GM19351 (cell line): ENCODE results near the gene MMS22L.

Experiments used
- ATAC-seq: cut with Tn5 transposase; IDR thresholded peaks from one replicate; pipeline ENCODE4 v1.9.1; 2021; ENCODE audit warnings: mild to moderate bottlenecking, moderate library complexity; ENCODE audit not compliant: unreplicated experiment

The MMS22L gene

GRCh38 chr6:97145691-97146090 is 137.3 kb downstream of the MMS22L start:
- no peak for ATAC-seq

- no peak for ATAC-seq
Observed at GRCh38 chr6:97141756-97142155, 141.3 kb downstream of the MMS22L start.

DNA sequence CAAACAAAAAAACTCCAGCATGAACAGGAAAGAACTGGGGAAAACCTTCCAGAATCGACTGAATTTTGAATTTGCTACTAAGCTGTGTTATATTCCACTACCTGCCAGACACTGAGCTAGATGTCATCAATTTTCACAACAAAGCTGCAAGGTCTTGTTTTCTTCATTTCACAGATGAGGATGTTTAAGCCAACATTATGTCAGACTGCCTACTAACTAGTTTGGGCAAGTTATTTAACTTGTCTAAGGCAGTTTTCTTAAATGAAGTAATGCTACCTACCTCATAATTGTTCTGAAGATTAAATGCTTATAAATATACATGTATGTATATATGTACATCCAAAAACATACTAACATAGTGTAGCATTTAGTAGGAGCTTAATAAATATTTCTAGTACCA is 144.4 kb downstream of the MMS22L start:
- ATAC-seq: no peak

DNA sequence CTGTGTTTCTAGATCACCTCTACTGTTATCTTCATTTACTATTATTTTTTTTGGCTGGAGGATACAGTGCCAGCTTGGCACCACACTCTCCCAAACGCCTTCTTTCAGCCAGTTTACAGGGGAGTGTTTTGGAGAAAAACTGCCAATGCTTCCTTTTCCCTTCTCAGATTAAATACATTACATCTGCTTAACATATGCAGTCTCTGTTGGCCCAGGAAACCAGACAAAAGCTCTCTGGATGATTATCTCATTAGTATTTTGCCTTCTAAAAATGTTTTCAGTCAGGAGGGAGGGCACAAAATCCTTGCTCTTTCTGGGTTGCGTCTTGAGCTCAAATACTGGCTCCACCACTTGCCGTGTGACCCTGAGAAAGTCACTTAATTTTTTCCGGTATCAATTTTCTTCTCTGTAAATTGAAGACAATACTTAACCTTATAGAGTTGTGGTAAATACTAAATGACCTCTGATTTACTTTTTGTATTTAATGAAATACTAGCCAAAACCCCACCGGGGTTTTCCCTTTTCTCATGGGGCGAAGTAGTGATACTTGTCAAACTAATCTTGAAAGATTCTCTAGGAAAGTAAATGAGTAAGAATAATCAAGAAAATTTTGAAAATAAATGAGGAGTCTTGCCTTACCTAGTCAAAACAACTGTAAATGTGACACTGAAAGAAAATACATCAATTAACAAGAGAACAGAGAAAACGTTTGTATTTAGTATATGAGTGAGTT is 146.2 kb downstream of the MMS22L start:
- ATAC-seq: peak; percentile 70

- no peak for ATAC-seq
Observed at GRCh38 chr6:97133067-97133466, 149.9 kb downstream of the MMS22L start.

DNA sequence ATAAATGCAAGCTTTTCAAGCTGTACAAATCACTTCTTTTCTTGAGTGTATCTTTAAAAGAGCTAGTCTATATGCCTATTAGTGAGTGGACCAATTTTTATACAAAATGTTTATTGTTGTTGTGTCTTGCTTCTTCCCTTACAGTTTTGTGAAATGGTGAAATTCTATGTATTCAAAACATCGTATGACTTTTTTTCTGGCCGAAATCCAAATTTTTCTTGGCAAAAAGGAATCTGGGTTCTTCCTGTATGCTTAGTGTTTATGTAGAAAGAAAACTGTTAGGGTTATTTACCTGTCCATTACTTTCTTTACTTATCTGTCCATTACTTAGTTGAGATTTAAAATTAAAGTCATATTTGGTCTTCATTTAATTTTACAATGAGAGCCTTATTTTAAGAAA is 153.9 kb downstream of the MMS22L start:
- ATAC-seq: no peak

DNA sequence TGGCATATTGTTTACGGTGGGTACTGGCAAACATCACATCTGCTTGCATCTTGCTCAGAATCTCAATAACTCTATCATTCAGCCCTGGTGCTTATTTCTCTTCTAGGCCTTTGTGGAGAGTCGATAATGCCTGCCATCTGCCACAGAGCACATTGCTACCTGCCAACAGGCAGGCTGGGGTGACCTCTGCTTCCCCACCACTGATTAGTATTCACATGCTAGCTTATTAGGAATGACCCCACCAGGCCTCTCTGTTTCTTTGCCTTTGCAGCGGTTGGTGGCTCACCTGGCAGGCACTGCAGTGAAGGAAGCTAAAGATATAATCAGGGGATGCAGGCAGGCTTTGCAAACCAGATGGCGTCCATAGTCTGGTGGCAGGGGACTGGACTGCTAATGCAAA is 154.5 kb downstream of the MMS22L start:
- no peak for ATAC-seq

DNA sequence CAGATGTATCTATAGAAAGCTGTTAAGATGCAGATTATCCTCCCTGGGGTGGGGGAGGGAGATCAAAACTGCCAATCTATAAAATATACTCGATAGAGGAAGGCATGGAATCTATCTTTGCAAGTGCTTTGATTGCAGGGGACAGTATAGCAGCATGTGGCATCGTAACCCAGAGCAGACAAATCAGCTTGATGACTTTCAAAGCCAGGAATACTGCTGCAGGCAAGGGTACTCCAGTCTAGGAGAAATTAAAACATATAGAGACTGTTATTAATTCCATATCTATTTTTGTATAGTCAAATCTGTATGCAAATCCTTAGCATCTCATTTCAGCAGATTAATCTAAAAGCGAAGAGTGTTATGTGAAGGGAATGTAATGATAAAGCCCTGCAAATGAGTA is 159.4 kb downstream of the MMS22L start:
- no peak for ATAC-seq

DNA sequence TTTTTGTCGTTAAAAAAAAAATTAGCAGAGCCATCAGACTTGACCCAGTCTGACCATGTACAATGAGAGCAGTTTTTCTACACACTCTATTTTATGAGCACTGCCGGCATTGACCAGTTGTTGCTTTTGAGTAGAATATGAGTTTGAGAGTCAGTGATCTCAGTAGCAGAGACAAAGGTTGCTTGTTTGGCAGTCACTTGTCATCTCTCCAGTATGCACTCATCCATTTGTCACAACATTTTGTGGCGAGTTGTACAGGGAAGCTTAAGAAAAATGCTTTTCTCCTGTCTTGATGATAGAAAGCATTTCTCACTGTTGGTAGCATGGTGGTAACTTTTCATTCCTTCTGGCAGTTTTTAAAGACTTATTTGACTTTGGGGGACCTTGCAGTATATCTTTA is 159.9 kb downstream of the MMS22L start:
- ATAC-seq: no peak

DNA sequence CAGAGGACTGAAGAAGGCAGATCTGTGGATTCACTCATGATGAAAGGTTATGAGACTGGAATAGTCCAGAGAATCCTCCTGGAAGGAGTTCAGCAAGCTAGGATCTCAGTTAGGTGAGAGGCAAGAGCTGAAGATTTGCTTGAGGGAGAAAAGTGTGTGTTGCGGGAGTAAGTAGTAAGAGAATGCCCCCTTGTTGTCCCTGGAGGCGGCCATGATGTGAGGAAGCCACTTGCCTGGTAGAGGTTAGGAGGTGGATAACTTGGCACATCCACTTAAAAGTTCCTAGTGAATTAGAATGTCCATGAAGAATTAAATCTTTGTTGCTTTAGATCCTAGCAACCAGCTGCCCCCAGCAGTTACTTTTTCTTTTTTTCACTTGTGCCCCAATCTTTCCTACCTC is 162.5 kb downstream of the MMS22L start:
- ATAC-seq: no peak

DNA sequence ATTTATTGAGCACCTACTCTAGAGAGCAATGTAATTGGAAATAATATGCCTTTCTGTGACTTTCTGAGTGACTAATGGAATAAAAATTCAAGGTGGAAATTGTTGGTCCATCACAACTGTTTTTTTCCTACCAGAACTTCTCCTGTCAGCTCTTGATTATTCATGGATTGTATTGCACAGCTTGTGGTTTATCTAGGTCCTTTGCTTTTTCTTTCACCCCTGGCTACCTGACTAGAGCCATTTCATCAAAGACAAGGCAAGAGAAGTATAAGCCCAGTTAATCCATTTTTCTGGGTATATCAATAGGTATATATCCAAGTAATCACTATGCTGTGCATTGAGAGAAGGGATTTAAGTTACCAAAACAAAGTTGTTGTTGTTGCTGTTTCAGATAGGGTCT is 168.4 kb downstream of the MMS22L start:
- no peak for ATAC-seq

DNA sequence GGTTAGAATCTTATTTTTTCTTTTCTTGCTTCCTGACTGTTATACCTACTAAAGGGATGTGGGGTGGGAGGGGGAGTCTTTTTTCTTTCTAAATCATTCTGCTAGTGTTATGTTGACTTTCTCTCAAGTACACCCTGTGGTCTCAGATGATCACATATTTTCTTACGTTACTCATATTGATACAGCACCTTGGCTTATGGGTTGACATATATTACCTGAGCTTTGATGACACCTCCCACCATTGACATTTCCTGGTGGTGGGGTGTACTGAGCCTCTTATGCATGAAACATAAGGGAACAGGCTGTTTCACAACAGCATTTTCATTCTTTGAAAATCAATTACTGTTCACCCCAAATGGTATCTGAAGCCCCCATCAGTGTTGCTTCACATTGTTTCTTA is 169.8 kb downstream of the MMS22L start:
- ATAC-seq: no peak

DNA sequence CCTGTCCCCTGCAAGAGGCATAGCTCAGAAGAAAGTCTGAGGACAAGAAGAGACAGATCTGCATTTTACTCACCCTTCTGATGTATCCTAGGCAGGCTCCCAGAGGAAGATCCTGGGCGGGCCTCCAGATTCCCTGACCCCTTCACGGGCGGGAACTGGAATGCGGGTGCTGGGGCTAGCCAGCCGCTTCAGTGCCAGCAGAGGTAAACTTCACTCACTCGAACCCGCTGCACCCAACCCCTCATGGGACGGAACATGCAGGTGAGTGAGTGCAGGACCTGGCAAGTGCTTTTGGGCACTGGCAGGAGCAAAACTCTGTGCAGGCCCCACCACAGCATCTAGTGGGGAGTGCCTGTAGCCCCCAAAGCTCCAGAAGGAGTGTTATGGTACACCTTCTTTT is 171.8 kb downstream of the MMS22L start:
- ATAC-seq: no peak

DNA sequence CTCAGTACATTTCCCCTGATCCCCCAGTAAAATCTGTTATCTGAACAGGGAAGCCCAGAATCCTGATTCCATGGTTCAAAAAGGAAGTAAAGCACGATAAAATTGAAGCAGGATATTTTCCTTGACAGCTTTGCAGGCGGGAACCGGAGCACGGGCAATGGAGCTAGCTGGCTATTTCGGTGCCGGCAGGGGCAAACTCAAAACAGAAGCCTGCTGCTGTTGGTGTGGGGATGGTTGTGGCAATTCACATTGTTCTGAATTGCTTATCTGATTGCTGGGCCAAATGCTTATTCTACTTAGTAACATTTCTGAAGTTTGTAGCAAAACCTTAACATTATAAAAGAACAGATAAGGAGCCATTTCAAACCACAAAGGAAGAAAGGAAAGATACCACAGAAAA is 172.4 kb downstream of the MMS22L start:
- no peak for ATAC-seq

- no peak for ATAC-seq
Observed at GRCh38 chr6:97110149-97110548, 172.9 kb downstream of the MMS22L start.

DNA sequence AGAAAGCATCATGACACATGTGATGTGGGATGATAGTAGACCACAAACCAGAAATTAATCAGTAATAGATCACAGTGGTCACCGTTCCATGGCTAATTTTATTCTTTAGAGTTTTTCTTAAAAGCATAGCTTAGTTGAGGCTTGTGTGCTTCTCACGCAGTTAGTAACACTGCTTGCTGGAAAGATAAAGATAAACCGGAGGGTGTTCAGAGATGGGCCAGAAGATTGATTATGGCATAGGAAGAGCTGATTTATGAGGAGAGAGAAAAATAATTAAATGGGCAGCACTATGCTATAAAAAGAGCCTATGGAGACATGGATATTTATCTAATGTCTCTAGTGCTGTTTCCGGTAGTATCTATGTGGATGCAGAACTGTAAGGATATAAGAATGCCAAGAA is 173.6 kb downstream of the MMS22L start:
- ATAC-seq: no peak

GRCh38 chr6:97102145-97102790 is 180.7 kb downstream of the MMS22L start:
- ATAC-seq: no peak

- ATAC-seq: no peak
Observed at GRCh38 chr6:97100696-97101095, 182.3 kb downstream of the MMS22L start.

- no peak for ATAC-seq
Observed at GRCh38 chr6:97097068-97098047, 185.7 kb downstream of the MMS22L start.

DNA sequence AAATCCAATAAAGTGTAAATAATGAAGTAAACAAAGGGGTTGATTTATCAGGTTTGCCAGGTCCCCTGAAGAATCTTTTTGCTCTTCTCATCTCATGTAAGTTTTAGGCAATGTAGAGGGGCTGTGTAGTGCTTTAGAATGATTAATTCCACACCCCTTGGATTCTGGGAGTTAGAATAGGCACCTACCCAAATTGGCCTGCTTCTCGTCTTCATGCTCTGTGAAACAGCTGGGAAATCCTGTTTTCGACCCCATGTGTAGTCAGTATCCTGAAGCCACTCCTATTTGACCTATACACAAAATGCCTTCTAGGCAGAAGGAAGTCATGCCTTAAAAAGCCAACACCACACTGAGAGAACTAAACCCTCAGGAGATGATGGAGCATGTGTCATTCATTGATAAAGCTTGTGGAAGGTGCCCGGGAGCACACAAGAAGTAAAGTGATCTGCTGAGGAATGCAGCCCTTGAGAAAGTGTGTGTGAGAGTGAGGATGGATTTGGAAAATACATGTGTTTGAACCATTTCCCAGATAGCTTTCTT is 187.6 kb downstream of the MMS22L start:
- ATAC-seq: no peak

- ATAC-seq: no peak
Observed at GRCh38 chr6:97094376-97094775, 188.6 kb downstream of the MMS22L start.
